Smooth muscle cell (in vitro differentiated cells): ENCODE results near the gene S100A12. TPM values are rescaled to one million over a fixed set of nuclear protein-coding genes. Genes with fewer than 3 reads are reported as not detected.

ENCODE experiments used
- DNase-seq: peaks from one replicate; lab custom pipeline; 2025; ENCODE audit not compliant: unreplicated experiment; lab: John Stamatoyannopoulos, UW
- H2AFZ ChIP-seq: fragments of 200-600 bp; sonication (generic); 2 replicates; pipeline ENCODE4 v1.6.0; 2016; ENCODE audit warnings: antibody characterized with exemption, low read depth, mild to moderate bottlenecking
- H3F3A ChIP-seq: fragments of 200-600 bp; sonication (generic); 2 replicates; pipeline ENCODE4 v1.6.0; 2017; ENCODE audit warnings: antibody characterized with exemption, low read depth
- H3K27ac ChIP-seq: fragments of 200-600 bp; sonication (generic); 2 replicates; pipeline ENCODE4 v1.5.1; 2016; ENCODE audit warnings: low read depth, mild to moderate bottlenecking
- H3K27me3 ChIP-seq: fragments of 200-600 bp; sonication (generic); 2 replicates; pipeline ENCODE4 v1.6.1; 2016; ENCODE audit warnings: low read depth, mild to moderate bottlenecking
- H3K36me3 ChIP-seq: fragments of 200-600 bp; sonication (generic); 2 replicates; pipeline ENCODE4 v1.5.1; 2016; ENCODE audit warnings: low read depth
- H3K4me1 ChIP-seq: fragments of 200-600 bp; sonication (generic); 2 replicates; pipeline ENCODE4 v1.5.1; 2016; ENCODE audit warnings: low read depth
- H3K4me2 ChIP-seq: fragments of 200-600 bp; sonication (generic); 2 replicates; pipeline ENCODE4 v1.6.0; 2016; ENCODE audit warnings: mild to moderate bottlenecking
- H3K4me3 ChIP-seq: fragments of 200-600 bp; sonication (generic); 2 replicates; pipeline ENCODE4 v1.5.1; 2016; ENCODE audit warnings: mild to moderate bottlenecking
- H3K79me2 ChIP-seq: fragments of 200-600 bp; sonication (generic); 2 replicates; pipeline ENCODE4 v1.6.0; 2016; ENCODE audit warnings: low read depth, mild to moderate bottlenecking
- H3K9ac ChIP-seq: fragments of 200-600 bp; sonication (generic); 2 replicates; pipeline ENCODE4 v1.6.0; 2016; ENCODE audit warnings: low read depth
- H3K9me3 ChIP-seq: fragments of 200-600 bp; sonication (generic); replicated peaks from 2 replicates; pipeline ENCODE4 v1.5.1; 2016; ENCODE audit warnings: low read depth
- H4K20me1 ChIP-seq: fragments of 200-600 bp; sonication (generic); 2 replicates; pipeline ENCODE4 v1.6.0; 2016; ENCODE audit warnings: low read depth
- CTCF ChIP-seq: fragments of 200-600 bp; sonication (generic); IDR thresholded peaks from 2 replicates; pipeline ENCODE4 v1.5.1; 2017; ENCODE audit warnings: borderline replicate concordance, mild to moderate bottlenecking, antibody characterized with exemption; ENCODE audit not compliant: insufficient read depth, poor library complexity, severe bottlenecking
- WGBS: methylation state at CpG from one replicate; pipeline ENCODE4 v1.1.7; 2016; ENCODE audit warnings: low lambda C conversion rate; 5-methylcytosine and 5-hydroxymethylcytosine counted together
- polyA plus RNA-seq: library from polyadenylated mRNA; unstranded; fragments of >200 nt; fragmentation: Nextera tagmentation; extraction: Ambion mirVana; gene quantifications from 2 replicates; pipeline ENCODE4 v1.2.1, GENCODE V29; 2016
- total RNA-seq: library from RNA; depleted of rRNA; stranded (reverse); fragments of >200 nt; gene quantifications from 2 replicates; pipeline ENCODE4 v1.2.3, GENCODE V29; 2014

Gene S100A12
- total and polyA plus RNA-seq, 2 experiments from 2014 or later, result not detected

- Histone ChIP-seq H3K4me1 (no peaks in the 10 kb centered on the region), H3K9me3 (no peaks in the 10 kb centered on the region), H3K4me3 (no peak overlapping the region), H3K4me2 (no peak overlapping the region), H3K9ac (no peak overlapping the region), H3K36me3 (no peaks in the 10 kb centered on the region), H3K27me3 (no peaks in the 10 kb centered on the region), H3F3A (no peaks in the 10 kb centered on the region), H2AFZ (no peak overlapping the region), H4K20me1 (no peaks in the 10 kb centered on the region), H3K27ac (no peak overlapping the region), H3K79me2 (no peaks in the 10 kb centered on the region)
- DNase-seq, result no peak
- 74% methylated on average over 17 of the region's 17 CpGs for WGBS
- no peak for TF ChIP-seq CTCF
Observed at GRCh38 chr1:153389973-153390879, 14.8 kb upstream of the S100A12 start.

- no peak overlapping the region for H2AFZ ChIP-seq
- WGBS, result 76% methylated on average over 1 of the region's 1 CpG
- H3F3A ChIP-seq, result no peaks in the 10 kb centered on the region
- H3K79me2 ChIP-seq, result no peaks in the 10 kb centered on the region
- no peaks in the 10 kb centered on the region for H4K20me1 ChIP-seq
- H3K4me3 ChIP-seq, result no peak overlapping the region
- no peaks in the 10 kb centered on the region for H3K36me3 ChIP-seq
- no peak overlapping the region for H3K9ac ChIP-seq
- no peak overlapping the region for H3K27ac ChIP-seq
- no peaks in the 10 kb centered on the region for H3K9me3 ChIP-seq
- H3K27me3 ChIP-seq, result no peaks in the 10 kb centered on the region
- no peaks in the 10 kb centered on the region for H3K4me1 ChIP-seq
- DNase-seq, result no peak
- no peak for TF ChIP-seq CTCF
- no peak overlapping the region for H3K4me2 ChIP-seq
Observed at GRCh38 chr1:153389401-153389800, 14.0 kb upstream of the S100A12 start.

GRCh38 chr1:153387785-153388184, 12.4 kb upstream of the S100A12 start:
- Histone ChIP-seq H3K27ac (no peak overlapping the region), H2AFZ (no peak overlapping the region), H3K9ac (no peak overlapping the region), H3F3A (no peaks in the 10 kb centered on the region), H3K9me3 (no peaks in the 10 kb centered on the region), H3K27me3 (no peaks in the 10 kb centered on the region), H4K20me1 (no peaks in the 10 kb centered on the region), H3K4me1 (no peaks in the 10 kb centered on the region), H3K79me2 (no peaks in the 10 kb centered on the region), H3K4me2 (no peak overlapping the region), H3K4me3 (no peak overlapping the region), H3K36me3 (no peaks in the 10 kb centered on the region)
- 85% methylated on average over 4 of the region's 4 CpGs for WGBS
- no peak for TF ChIP-seq CTCF
- no peak for DNase-seq

- H3K9me3 ChIP-seq, result no peaks in the 10 kb centered on the region
- no peak for DNase-seq
- H3K79me2 ChIP-seq, result no peaks in the 10 kb centered on the region
- H3K4me2 ChIP-seq, result no peak overlapping the region
- WGBS, result 83% methylated on average over 4 of the region's 4 CpGs
- H3F3A ChIP-seq, result no peaks in the 10 kb centered on the region
- H3K27me3 ChIP-seq, result no peaks in the 10 kb centered on the region
- no peak overlapping the region for H3K27ac ChIP-seq
- H4K20me1 ChIP-seq, result no peaks in the 10 kb centered on the region
- H3K4me1 ChIP-seq, result no peaks in the 10 kb centered on the region
- TF ChIP-seq CTCF, result no peak
- no peaks in the 10 kb centered on the region for H3K36me3 ChIP-seq
- no peak overlapping the region for H3K4me3 ChIP-seq
- no peak overlapping the region for H3K9ac ChIP-seq
- H2AFZ ChIP-seq, result no peak overlapping the region
Observed at GRCh38 chr1:153387001-153387400, 11.6 kb upstream of the S100A12 start.
